WTC11 (cell line): ENCODE data around the gene CBLB.

Experiments
- ESRRA ChIP-seq: sonication (generic); formaldehyde crosslinking; IDR thresholded peaks from 2 replicates; pipeline ENCODE4 v1.8.1; 2022; ENCODE audit warnings: mild to moderate bottlenecking, missing genetic modification reagents, borderline replicate concordance
- IRF1 ChIP-seq: sonication (generic); formaldehyde crosslinking; IDR thresholded peaks from 2 replicates; pipeline ENCODE4 v1.8.0; 2023; ENCODE audit warnings: missing genetic modification reagents
- JAZF1 ChIP-seq: fragments of 250-450 bp; sonication (Bioruptor Pico); IDR thresholded peaks from 2 replicates; pipeline ENCODE4 v1.9.0; 2021; ENCODE audit warnings: moderate library complexity, mild to moderate bottlenecking, inconsistent platforms
- PREB ChIP-seq: sonication (generic); formaldehyde crosslinking; IDR thresholded peaks from 2 replicates; pipeline ENCODE4 v1.8.1; 2022; ENCODE audit warnings: mild to moderate bottlenecking, missing genetic modification reagents, moderate library complexity, borderline replicate concordance
- USF2 ChIP-seq: sonication (generic); formaldehyde crosslinking; IDR thresholded peaks from 2 replicates; pipeline ENCODE4 v1.8.1; 2023; ENCODE audit warnings: mild to moderate bottlenecking, missing genetic modification reagents, moderate library complexity
- ZNF121 ChIP-seq: sonication (generic); formaldehyde crosslinking; IDR thresholded peaks from 2 replicates; pipeline ENCODE4 v1.8.0; 2023; ENCODE audit warnings: missing genetic modification reagents
- ZNF219 ChIP-seq: sonication (generic); formaldehyde crosslinking; IDR thresholded peaks from 2 replicates; pipeline ENCODE4 v1.8.0; 2023; ENCODE audit warnings: missing genetic modification reagents, mild to moderate bottlenecking, borderline replicate concordance
- ZNF232 ChIP-seq: sonication (generic); formaldehyde crosslinking; IDR thresholded peaks from 2 replicates; pipeline ENCODE4 v1.8.0; 2022; ENCODE audit warnings: mild to moderate bottlenecking, missing genetic modification reagents
- TF ChIP-seq, protein P1 (sequence below): fragments of 250-450 bp; sonication (Bioruptor Pico); IDR thresholded peaks from 2 replicates; pipeline ENCODE4 v1.9.0; 2021; ENCODE audit warnings: moderate library complexity, mild to moderate bottlenecking, inconsistent platforms, borderline replicate concordance
- TF ChIP-seq, protein P2 (sequence below): fragments of 200-600 bp; IDR thresholded peaks from 2 replicates; pipeline ENCODE4 v1.8.0; 2022; ENCODE audit warnings: antibody characterized with exemption
- TF ChIP-seq, protein P3 (sequence below): fragments of 250-450 bp; sonication (Bioruptor Pico); IDR thresholded peaks from 2 replicates; pipeline ENCODE4 v1.9.0; 2021; ENCODE audit warnings: mild to moderate bottlenecking

DNA sequence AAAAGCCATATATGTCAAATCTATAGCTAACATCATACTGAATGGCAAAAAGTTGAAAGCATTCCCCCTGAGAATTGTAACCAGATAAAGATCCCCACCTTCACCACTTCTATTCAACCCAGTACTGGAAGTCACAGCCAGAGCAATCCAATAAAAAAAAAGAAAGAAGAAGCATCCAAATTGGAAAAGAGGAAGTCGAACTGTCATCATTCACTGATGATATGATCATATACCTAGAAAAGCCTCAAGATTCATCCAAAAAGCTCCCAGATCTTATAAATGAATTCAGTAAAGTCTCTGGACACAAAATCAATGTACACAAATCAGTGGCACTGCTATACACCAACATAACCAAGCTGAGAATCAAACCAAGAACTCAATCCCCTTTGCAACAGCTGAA, 97.4 kb downstream of the CBLB start:
- TF ChIP-seq ZNF121 (no peak), ESRRA (CRISPR knock-in tag) (no peak), ZNF232 (CRISPR knock-in tag) (no peak), IRF1 (no peak), JAZF1 (no peak), PREB (CRISPR knock-in tag) (no peak), USF2 (no peak), ZNF219 (CRISPR knock-in tag) (no peak)
- TF ChIP-seq, protein P1, sequence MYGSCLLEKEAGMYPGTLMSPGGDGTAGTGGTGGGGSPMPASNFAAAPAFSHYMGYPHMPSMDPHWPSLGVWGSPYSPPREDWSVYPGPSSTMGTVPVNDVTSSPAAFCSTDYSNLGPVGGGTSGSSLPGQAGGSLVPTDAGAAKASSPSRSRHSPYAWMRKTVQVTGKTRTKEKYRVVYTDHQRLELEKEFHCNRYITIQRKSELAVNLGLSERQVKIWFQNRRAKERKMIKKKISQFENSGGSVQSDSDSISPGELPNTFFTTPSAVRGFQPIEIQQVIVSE (CRISPR knock-in tag): no peak
- TF ChIP-seq, protein P2, sequence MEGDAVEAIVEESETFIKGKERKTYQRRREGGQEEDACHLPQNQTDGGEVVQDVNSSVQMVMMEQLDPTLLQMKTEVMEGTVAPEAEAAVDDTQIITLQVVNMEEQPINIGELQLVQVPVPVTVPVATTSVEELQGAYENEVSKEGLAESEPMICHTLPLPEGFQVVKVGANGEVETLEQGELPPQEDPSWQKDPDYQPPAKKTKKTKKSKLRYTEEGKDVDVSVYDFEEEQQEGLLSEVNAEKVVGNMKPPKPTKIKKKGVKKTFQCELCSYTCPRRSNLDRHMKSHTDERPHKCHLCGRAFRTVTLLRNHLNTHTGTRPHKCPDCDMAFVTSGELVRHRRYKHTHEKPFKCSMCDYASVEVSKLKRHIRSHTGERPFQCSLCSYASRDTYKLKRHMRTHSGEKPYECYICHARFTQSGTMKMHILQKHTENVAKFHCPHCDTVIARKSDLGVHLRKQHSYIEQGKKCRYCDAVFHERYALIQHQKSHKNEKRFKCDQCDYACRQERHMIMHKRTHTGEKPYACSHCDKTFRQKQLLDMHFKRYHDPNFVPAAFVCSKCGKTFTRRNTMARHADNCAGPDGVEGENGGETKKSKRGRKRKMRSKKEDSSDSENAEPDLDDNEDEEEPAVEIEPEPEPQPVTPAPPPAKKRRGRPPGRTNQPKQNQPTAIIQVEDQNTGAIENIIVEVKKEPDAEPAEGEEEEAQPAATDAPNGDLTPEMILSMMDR: no peak
- TF ChIP-seq, protein P3, sequence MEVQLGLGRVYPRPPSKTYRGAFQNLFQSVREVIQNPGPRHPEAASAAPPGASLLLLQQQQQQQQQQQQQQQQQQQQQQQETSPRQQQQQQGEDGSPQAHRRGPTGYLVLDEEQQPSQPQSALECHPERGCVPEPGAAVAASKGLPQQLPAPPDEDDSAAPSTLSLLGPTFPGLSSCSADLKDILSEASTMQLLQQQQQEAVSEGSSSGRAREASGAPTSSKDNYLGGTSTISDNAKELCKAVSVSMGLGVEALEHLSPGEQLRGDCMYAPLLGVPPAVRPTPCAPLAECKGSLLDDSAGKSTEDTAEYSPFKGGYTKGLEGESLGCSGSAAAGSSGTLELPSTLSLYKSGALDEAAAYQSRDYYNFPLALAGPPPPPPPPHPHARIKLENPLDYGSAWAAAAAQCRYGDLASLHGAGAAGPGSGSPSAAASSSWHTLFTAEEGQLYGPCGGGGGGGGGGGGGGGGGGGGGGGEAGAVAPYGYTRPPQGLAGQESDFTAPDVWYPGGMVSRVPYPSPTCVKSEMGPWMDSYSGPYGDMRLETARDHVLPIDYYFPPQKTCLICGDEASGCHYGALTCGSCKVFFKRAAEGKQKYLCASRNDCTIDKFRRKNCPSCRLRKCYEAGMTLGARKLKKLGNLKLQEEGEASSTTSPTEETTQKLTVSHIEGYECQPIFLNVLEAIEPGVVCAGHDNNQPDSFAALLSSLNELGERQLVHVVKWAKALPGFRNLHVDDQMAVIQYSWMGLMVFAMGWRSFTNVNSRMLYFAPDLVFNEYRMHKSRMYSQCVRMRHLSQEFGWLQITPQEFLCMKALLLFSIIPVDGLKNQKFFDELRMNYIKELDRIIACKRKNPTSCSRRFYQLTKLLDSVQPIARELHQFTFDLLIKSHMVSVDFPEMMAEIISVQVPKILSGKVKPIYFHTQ (CRISPR knock-in tag): no peak
